HepG2 (cell line): Measurements from ENCODE around the gene CEP250. TPM values are rescaled to one million over a fixed set of nuclear protein-coding genes. Genes with fewer than 3 reads are reported as not detected.
A peak's percentile ranks its signal among the peaks of the same experiment; 100 is the strongest.

ENCODE experiments used
- AKAP8 ChIP-seq: sonication (generic); formaldehyde crosslinking; IDR thresholded peaks from 2 replicates; pipeline ENCODE4 v1.5.1; 2020; ENCODE audit warnings: mild to moderate bottlenecking, missing genetic modification reagents
- ATF7 ChIP-seq, 2 experiments: fragments of 450-650 bp in 1 of 2; sonication (generic) in 1 of 2; formaldehyde crosslinking in 1 of 2; IDR thresholded peaks; 2 replicates each; pipeline versions ENCODE4 v1.4.0 to v1.6.1; 2016 to 2020; ENCODE audit warnings: antibody characterized with exemption in 1 of 2, mild to moderate bottlenecking in 1 of 2, missing genetic modification reagents in 1 of 2
- CCAR2 ChIP-seq: fragments of 200-400 bp; formaldehyde crosslinking; optimal IDR thresholded peaks from 2 replicates; pipeline ENCODE3; 2018; ENCODE audit warnings: low read depth, mild to moderate bottlenecking, low read length, moderate library complexity
- CENPT ChIP-seq: sonication (generic); formaldehyde crosslinking; IDR thresholded peaks from 2 replicates; pipeline ENCODE4 v1.8.0; 2022; ENCODE audit warnings: low read depth, mild to moderate bottlenecking, moderate library complexity, missing genetic modification reagents
- DNMT3B ChIP-seq: conservative IDR thresholded peaks from 2 replicates; pipeline ENCODE4 v1.6.1; 2016; ENCODE audit warnings: missing biosample characterization, control low read depth
- EZH2 ChIP-seq: conservative IDR thresholded peaks from 2 replicates; pipeline ENCODE4 v1.6.1; 2012; ENCODE audit warnings: mild to moderate bottlenecking, low read depth, low read length, moderate library complexity
- FOXA3 ChIP-seq: IDR thresholded peaks from 2 replicates; pipeline ENCODE4 v1.6.1; 2016; ENCODE audit warnings: missing genetic modification reagents, missing compliant biosample characterization
- HES4 ChIP-seq: sonication (generic); formaldehyde crosslinking; IDR thresholded peaks from 2 replicates; pipeline ENCODE4 v1.9.0; 2021; ENCODE audit warnings: mild to moderate bottlenecking, missing genetic modification reagents, borderline replicate concordance
- KDM4B ChIP-seq: sonication (generic); formaldehyde crosslinking; IDR thresholded peaks from 2 replicates; pipeline ENCODE4 v1.4.0; 2020; ENCODE audit warnings: missing genetic modification reagents
- KLF11 ChIP-seq: IDR thresholded peaks from 2 replicates; pipeline ENCODE4 v1.6.1; 2016; ENCODE audit warnings: missing compliant biosample characterization
- MIER2 ChIP-seq: IDR thresholded peaks from 2 replicates; pipeline ENCODE4 v1.6.1; 2016; ENCODE audit warnings: missing biosample characterization, missing genetic modification reagents
- MTA3 ChIP-seq: sonication (generic); formaldehyde crosslinking; IDR thresholded peaks from 2 replicates; pipeline ENCODE4 v1.4.0; 2020; ENCODE audit warnings: missing genetic modification reagents
- MYNN ChIP-seq: sonication (generic); formaldehyde crosslinking; IDR thresholded peaks from 2 replicates; pipeline ENCODE4 v1.4.0; 2020; ENCODE audit warnings: mild to moderate bottlenecking, low read depth, missing genetic modification reagents
- RAD51 ChIP-seq: fragments of 450-650 bp; IDR thresholded peaks from 2 replicates; pipeline ENCODE4 v1.6.1; 2016; ENCODE audit warnings: borderline replicate concordance
- TERF1 ChIP-seq: sonication (generic); formaldehyde crosslinking; IDR thresholded peaks from 2 replicates; pipeline ENCODE4 v1.8.0; 2022; ENCODE audit warnings: mild to moderate bottlenecking, missing genetic modification reagents, moderate library complexity
- ZBTB21 ChIP-seq: sonication (generic); formaldehyde crosslinking; IDR thresholded peaks from 2 replicates; pipeline ENCODE4 v1.4.0; 2020; ENCODE audit warnings: missing genetic modification reagents
- ZBTB38 ChIP-seq: sonication (generic); formaldehyde crosslinking; IDR thresholded peaks from 2 replicates; pipeline ENCODE4 v1.5.1; 2020; ENCODE audit warnings: mild to moderate bottlenecking, missing genetic modification reagents
- ZIK1 ChIP-seq: sonication (generic); formaldehyde crosslinking; IDR thresholded peaks from 2 replicates; pipeline ENCODE4 v1.5.0; 2020; ENCODE audit warnings: mild to moderate bottlenecking, low read depth, missing genetic modification reagents, borderline replicate concordance
- ZNF329 ChIP-seq: sonication (generic); formaldehyde crosslinking; IDR thresholded peaks from 2 replicates; pipeline ENCODE4 v1.9.0; 2021; ENCODE audit warnings: low read depth, mild to moderate bottlenecking, missing genetic modification reagents
- ZNF354B ChIP-seq: sonication (generic); formaldehyde crosslinking; IDR thresholded peaks from 2 replicates; pipeline ENCODE4 v1.8.0; 2022; ENCODE audit warnings: mild to moderate bottlenecking, missing genetic modification reagents
- ZNF362 ChIP-seq: sonication (generic); formaldehyde crosslinking; IDR thresholded peaks from 2 replicates; pipeline ENCODE4 v1.4.0; 2020; ENCODE audit warnings: missing genetic modification reagents, mild to moderate bottlenecking, borderline replicate concordance
- ZNF468 ChIP-seq: sonication (generic); formaldehyde crosslinking; IDR thresholded peaks from 2 replicates; pipeline ENCODE4 v1.8.0; 2022; ENCODE audit warnings: mild to moderate bottlenecking, moderate library complexity, missing genetic modification reagents
- ZNF562 ChIP-seq: sonication (generic); formaldehyde crosslinking; IDR thresholded peaks from 2 replicates; pipeline ENCODE4 v1.8.0; 2022; ENCODE audit warnings: missing genetic modification reagents, borderline replicate concordance
- ZNF691 ChIP-seq: sonication (generic); formaldehyde crosslinking; IDR thresholded peaks from 2 replicates; pipeline ENCODE4 v1.4.0; 2020; ENCODE audit warnings: missing genetic modification reagents, low read depth, mild to moderate bottlenecking, borderline replicate concordance
- ZNF720 ChIP-seq: sonication (generic); formaldehyde crosslinking; IDR thresholded peaks from 2 replicates; pipeline ENCODE4 v1.4.0; 2020; ENCODE audit warnings: missing genetic modification reagents
- ZNF83 ChIP-seq: sonication (generic); formaldehyde crosslinking; IDR thresholded peaks from 2 replicates; pipeline ENCODE4 v1.4.0; 2020; ENCODE audit warnings: missing genetic modification reagents, mild to moderate bottlenecking, borderline replicate concordance
- polyA plus RNA-seq, 8 experiments: library from polyadenylated mRNA; depleted of rRNA in 3 of 8; stranded (reverse) in 7 of 8; unstranded in 1 of 8; fragments of >200 nt; fragmentation: Illumina TruSeq in 4 of 8; extraction: Trizol in 4 of 8; gene quantifications; 2 replicates each; pipeline versions ENCODE4 v1.2.1 to v1.2.3, GENCODE V29; 2011 to 2016; ENCODE audit warnings: low read depth in 4 of 8, missing spikeins in 1 of 8, mixed read lengths in 1 of 8; ENCODE audit not compliant: insufficient read depth in 1 of 8
- total RNA-seq, 5 experiments: library from RNA; depleted of rRNA; stranded (reverse); fragments of >200 nt; fragmentation: Illumina TruSeq; extraction: Trizol; gene quantifications; 2 replicates each; pipeline ENCODE4 v1.2.3, GENCODE V29; 2016; ENCODE audit warnings: low read depth in 1 of 5
- TF ChIP-seq, protein P1 (sequence below): sonication (generic); formaldehyde crosslinking; IDR thresholded peaks from 2 replicates; pipeline ENCODE4 v1.8.0; 2023; ENCODE audit warnings: mild to moderate bottlenecking, missing genetic modification reagents

Gene CEP250
- total and polyA plus RNA-seq, 2 of the 13 experiments (the other 11 are each of a cell fraction or from before 2014, with no cell fraction given), result 28.8 to 55.3 TPM

- TF ChIP-seq DNMT3B (CRISPR knock-in tag) (0 out of 2 replicates have a peak, but pooled peaks have one; percentile 26), ATF7 (IDR thresholded peaks at IDR 0.05) (no peak), ATF7 (CRISPR knock-in tag; IDR thresholded peaks at IDR 0.05) (peak; percentile 71; the same call in 1 of the 2 replicates), ZNF691 (CRISPR knock-in tag) (no peak), FOXA3 (peak; percentile 52; the same call in 1 of the 2 replicates), ZNF83 (CRISPR knock-in tag) (0 out of 2 replicates have a peak, but pooled peaks have one; percentile 46), MIER2 (no peak), ZNF354B (CRISPR knock-in tag) (0 out of 2 replicates have a peak, but pooled peaks have one; percentile 11), ZNF562 (CRISPR knock-in tag) (no peak), CCAR2 (no peak), KLF11 (no peak), HES4 (CRISPR knock-in tag) (peak; percentile 97), ZNF329 (CRISPR knock-in tag) (no peak), ZNF720 (CRISPR knock-in tag) (no peak), TERF1 (CRISPR knock-in tag) (no peak), ZNF468 (CRISPR knock-in tag) (0 out of 2 replicates have a peak, but pooled peaks have one; percentile 60), AKAP8 (CRISPR knock-in tag) (no peak), CENPT (CRISPR knock-in tag) (0 out of 2 replicates have a peak, but pooled peaks have one; percentile 33), KDM4B (CRISPR knock-in tag) (peak; percentile 49), ZBTB38 (CRISPR knock-in tag) (peak; percentile 70; the same call in 1 of the 2 replicates), MYNN (peak; percentile 81; the same call in 1 of the 2 replicates), ZNF362 (CRISPR knock-in tag) (no peak), MTA3 (CRISPR knock-in tag) (0 out of 2 replicates have a peak, but pooled peaks have one; percentile 6), EZH2 (no peak), ZIK1 (CRISPR knock-in tag) (peak; percentile 95; the same call in 1 of the 2 replicates), ZBTB21 (CRISPR knock-in tag) (no peak; the same call in 1 of the 2 replicates), RAD51 (0 out of 2 replicates have a peak, but pooled peaks have one; percentile 19)
- TF ChIP-seq, protein P1, sequence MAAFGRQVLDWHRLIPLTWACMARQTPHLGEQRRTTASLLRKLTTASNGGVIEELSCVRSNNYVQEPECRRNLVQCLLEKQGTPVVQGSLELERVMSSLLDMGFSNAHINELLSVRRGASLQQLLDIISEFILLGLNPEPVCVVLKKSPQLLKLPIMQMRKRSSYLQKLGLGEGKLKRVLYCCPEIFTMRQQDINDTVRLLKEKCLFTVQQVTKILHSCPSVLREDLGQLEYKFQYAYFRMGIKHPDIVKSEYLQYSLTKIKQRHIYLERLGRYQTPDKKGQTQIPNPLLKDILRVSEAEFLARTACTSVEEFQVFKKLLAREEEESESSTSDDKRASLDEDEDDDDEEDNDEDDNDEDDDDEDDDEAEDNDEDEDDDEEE (CRISPR knock-in tag), result peak; percentile 97
These were observed at the start of gene CEP250 (continued) for GRCh38 chr20:35454881-35455609.
